Smooth muscle cell (in vitro differentiated cells): ENCODE measurements around the gene TRIP13. TPM values are rescaled to one million over a fixed set of nuclear protein-coding genes. Genes with fewer than 3 reads are reported as not detected.
"Not testable (repeated sequence)": the region's sequence is repeated elsewhere in the genome, so short reads cannot be mapped to it uniquely, and the experiment has no call there.

Source experiments
- DNase-seq: peaks from one replicate; lab custom pipeline; 2025; ENCODE audit not compliant: unreplicated experiment; lab: John Stamatoyannopoulos, UW
- H2AFZ ChIP-seq: fragments of 200-600 bp; sonication (generic); 2 replicates; pipeline ENCODE4 v1.6.0; 2016; ENCODE audit warnings: antibody characterized with exemption, low read depth, mild to moderate bottlenecking
- H3F3A ChIP-seq: fragments of 200-600 bp; sonication (generic); 2 replicates; pipeline ENCODE4 v1.6.0; 2017; ENCODE audit warnings: antibody characterized with exemption, low read depth
- H3K27ac ChIP-seq: fragments of 200-600 bp; sonication (generic); 2 replicates; pipeline ENCODE4 v1.5.1; 2016; ENCODE audit warnings: low read depth, mild to moderate bottlenecking
- H3K27me3 ChIP-seq: fragments of 200-600 bp; sonication (generic); 2 replicates; pipeline ENCODE4 v1.6.1; 2016; ENCODE audit warnings: low read depth, mild to moderate bottlenecking
- H3K36me3 ChIP-seq: fragments of 200-600 bp; sonication (generic); 2 replicates; pipeline ENCODE4 v1.5.1; 2016; ENCODE audit warnings: low read depth
- H3K4me1 ChIP-seq: fragments of 200-600 bp; sonication (generic); 2 replicates; pipeline ENCODE4 v1.5.1; 2016; ENCODE audit warnings: low read depth
- H3K4me2 ChIP-seq: fragments of 200-600 bp; sonication (generic); 2 replicates; pipeline ENCODE4 v1.6.0; 2016; ENCODE audit warnings: mild to moderate bottlenecking
- H3K4me3 ChIP-seq: fragments of 200-600 bp; sonication (generic); 2 replicates; pipeline ENCODE4 v1.5.1; 2016; ENCODE audit warnings: mild to moderate bottlenecking
- H3K79me2 ChIP-seq: fragments of 200-600 bp; sonication (generic); 2 replicates; pipeline ENCODE4 v1.6.0; 2016; ENCODE audit warnings: low read depth, mild to moderate bottlenecking
- H3K9ac ChIP-seq: fragments of 200-600 bp; sonication (generic); 2 replicates; pipeline ENCODE4 v1.6.0; 2016; ENCODE audit warnings: low read depth
- H3K9me3 ChIP-seq: fragments of 200-600 bp; sonication (generic); replicated peaks from 2 replicates; pipeline ENCODE4 v1.5.1; 2016; ENCODE audit warnings: low read depth
- H4K20me1 ChIP-seq: fragments of 200-600 bp; sonication (generic); 2 replicates; pipeline ENCODE4 v1.6.0; 2016; ENCODE audit warnings: low read depth
- WGBS: methylation state at CpG from one replicate; pipeline ENCODE4 v1.1.7; 2016; ENCODE audit warnings: low lambda C conversion rate; 5-methylcytosine and 5-hydroxymethylcytosine counted together
- polyA plus RNA-seq: library from polyadenylated mRNA; unstranded; fragments of >200 nt; fragmentation: Nextera tagmentation; extraction: Ambion mirVana; gene quantifications from 2 replicates; pipeline ENCODE4 v1.2.1, GENCODE V29; 2016
- total RNA-seq: library from RNA; depleted of rRNA; stranded (reverse); fragments of >200 nt; gene quantifications from 2 replicates; pipeline ENCODE4 v1.2.3, GENCODE V29; 2014
- TF ChIP-seq, protein P1 (sequence below): fragments of 200-600 bp; sonication (generic); IDR thresholded peaks from 2 replicates; pipeline ENCODE4 v1.5.1; 2017; ENCODE audit warnings: borderline replicate concordance, mild to moderate bottlenecking, antibody characterized with exemption; ENCODE audit not compliant: insufficient read depth, poor library complexity, severe bottlenecking

The TRIP13 gene, protein sequence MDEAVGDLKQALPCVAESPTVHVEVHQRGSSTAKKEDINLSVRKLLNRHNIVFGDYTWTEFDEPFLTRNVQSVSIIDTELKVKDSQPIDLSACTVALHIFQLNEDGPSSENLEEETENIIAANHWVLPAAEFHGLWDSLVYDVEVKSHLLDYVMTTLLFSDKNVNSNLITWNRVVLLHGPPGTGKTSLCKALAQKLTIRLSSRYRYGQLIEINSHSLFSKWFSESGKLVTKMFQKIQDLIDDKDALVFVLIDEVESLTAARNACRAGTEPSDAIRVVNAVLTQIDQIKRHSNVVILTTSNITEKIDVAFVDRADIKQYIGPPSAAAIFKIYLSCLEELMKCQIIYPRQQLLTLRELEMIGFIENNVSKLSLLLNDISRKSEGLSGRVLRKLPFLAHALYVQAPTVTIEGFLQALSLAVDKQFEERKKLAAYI
- 8.4 and 13.4 TPM in 2 replicates for total RNA-seq
- polyA plus RNA-seq, result 12.0 and 12.7 TPM in 2 replicates

DNA sequence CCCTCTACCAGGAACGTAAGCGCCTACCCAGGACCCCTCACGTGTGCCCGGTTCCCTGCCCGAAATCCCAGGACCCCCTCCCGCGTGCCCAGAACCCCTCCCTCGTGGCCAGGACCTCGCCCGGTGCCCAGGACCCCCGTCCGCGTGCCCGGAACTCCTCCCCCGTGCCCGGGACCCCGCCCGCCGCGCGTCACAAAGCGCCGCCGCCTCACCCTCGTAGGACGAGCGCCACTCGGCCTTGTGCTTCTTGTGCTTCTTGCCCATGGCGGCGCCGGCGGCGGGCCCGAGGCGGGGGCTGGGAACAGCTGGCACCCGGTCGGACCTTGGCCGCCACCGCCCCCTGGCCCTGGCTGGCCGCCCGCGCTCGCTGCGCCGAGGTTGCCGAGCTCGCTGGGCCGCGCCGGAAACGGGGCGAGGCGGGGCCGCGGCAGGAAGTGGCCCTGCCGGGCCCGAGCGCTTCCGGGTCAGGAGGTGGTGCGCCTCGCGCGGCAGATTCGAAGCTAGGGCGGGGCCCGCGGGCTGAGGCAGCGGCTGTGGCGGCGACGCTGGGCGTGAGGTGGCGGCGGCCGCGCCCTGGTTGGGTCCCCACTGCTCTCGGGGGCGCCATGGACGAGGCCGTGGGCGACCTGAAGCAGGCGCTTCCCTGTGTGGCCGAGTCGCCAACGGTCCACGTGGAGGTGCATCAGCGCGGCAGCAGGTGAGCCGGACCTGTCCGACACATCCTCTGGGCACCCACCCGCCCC lies at the start of gene TRIP13, which contains the start of gene BRD9:
Gene TRIP13, plus strand, starts transcription at position 491 of the 743 bp plus-strand sequence. Its CDS starts 115 bp downstream, at position 606.
Gene BRD9, minus strand, starts transcription at position 408 of the 743 bp plus-strand sequence. Its CDS starts 144 bp downstream, at position 264.
- no peaks in the 10 kb centered on the region for H3K9me3 ChIP-seq
- H2AFZ ChIP-seq, result peak within 1 kb of the TSS; percentile 78
- peaks cover 16% of the 10 kb centered on the region for H3K36me3 ChIP-seq
- H3K27ac ChIP-seq, result peak within 1 kb of the TSS; percentile 89
- H3K27me3 ChIP-seq, result no peaks in the 10 kb centered on the region
- H3K4me1 ChIP-seq, result peaks cover 15% of the 10 kb centered on the region
- no peaks in the 10 kb centered on the region for H4K20me1 ChIP-seq
- H3K9ac ChIP-seq, result peak within 1 kb of the TSS; percentile 95
- DNase-seq, result peak; percentile 72
- peak within 1 kb of the TSS; percentile 85 for H3K4me3 ChIP-seq
- peaks cover 36% of the 10 kb centered on the region for H3K79me2 ChIP-seq
- peak within 1 kb of the TSS; percentile 95 for H3K4me2 ChIP-seq
- TF ChIP-seq, protein P1, sequence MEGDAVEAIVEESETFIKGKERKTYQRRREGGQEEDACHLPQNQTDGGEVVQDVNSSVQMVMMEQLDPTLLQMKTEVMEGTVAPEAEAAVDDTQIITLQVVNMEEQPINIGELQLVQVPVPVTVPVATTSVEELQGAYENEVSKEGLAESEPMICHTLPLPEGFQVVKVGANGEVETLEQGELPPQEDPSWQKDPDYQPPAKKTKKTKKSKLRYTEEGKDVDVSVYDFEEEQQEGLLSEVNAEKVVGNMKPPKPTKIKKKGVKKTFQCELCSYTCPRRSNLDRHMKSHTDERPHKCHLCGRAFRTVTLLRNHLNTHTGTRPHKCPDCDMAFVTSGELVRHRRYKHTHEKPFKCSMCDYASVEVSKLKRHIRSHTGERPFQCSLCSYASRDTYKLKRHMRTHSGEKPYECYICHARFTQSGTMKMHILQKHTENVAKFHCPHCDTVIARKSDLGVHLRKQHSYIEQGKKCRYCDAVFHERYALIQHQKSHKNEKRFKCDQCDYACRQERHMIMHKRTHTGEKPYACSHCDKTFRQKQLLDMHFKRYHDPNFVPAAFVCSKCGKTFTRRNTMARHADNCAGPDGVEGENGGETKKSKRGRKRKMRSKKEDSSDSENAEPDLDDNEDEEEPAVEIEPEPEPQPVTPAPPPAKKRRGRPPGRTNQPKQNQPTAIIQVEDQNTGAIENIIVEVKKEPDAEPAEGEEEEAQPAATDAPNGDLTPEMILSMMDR, result no peak
- H3F3A ChIP-seq, result no peaks in the 10 kb centered on the region
- under 1% methylated on average over 63 of the region's 91 CpGs for WGBS

DNA sequence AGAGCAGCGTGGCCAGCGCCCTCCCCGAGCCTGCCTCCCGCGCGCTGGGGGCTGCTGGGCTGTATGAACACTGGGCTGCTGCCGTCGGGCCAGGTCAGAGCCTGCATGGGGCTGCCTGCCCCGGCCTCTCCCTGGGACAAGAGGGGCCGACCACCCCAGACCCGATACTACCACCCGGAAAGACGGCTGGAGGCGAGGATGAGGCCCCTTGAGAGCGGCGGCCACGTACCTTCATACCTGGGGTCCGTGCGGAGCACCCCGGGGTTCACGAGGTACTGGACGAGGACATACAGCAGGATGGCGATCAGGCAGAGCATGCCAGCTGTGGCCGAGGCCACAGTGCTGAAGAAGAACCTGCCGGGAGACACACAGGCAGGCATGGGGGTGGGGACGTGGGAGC lies 49.3 kb upstream of the TRIP13 start:
- WGBS, result 93% methylated on average over 19 of the region's 26 CpGs
- H3K27ac ChIP-seq, H3K4me3 ChIP-seq, H3K36me3 ChIP-seq, H3K4me2 ChIP-seq, H3K4me1 ChIP-seq, H3K9ac ChIP-seq, H2AFZ ChIP-seq, H3K27me3 ChIP-seq, H3K79me2 ChIP-seq, H3K9me3 ChIP-seq, H4K20me1 ChIP-seq, H3F3A ChIP-seq, DNase-seq: not testable (repeated sequence)

DNA sequence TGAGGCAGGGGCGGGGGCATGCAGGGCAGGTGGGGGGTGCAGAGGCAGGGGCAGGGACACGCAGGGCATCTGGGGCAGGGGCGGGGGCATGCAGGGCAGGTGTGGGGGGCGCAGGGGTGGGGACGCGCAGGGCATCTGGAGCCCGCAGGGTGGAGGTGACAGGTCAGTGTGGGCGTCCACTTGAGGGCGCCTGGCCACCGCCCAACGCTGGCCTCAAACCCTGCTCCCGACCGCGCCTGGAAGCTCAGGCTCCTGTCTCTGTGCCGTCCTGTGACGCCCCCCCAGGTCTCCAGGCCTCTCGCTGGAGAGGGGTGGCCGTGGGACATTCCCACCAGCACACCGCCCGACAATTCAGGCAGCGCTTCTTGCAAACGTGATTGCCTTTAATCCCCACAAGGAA lies 48.8 kb upstream of the TRIP13 start:
- not testable (repeated sequence) for H3K9me3 ChIP-seq, H3F3A ChIP-seq, H3K9ac ChIP-seq, H3K79me2 ChIP-seq, H3K4me2 ChIP-seq, H3K27ac ChIP-seq, H2AFZ ChIP-seq, H3K27me3 ChIP-seq, H3K4me3 ChIP-seq, H4K20me1 ChIP-seq, DNase-seq, H3K36me3 ChIP-seq, H3K4me1 ChIP-seq
- 82% methylated on average over 11 of the region's 22 CpGs for WGBS

DNA sequence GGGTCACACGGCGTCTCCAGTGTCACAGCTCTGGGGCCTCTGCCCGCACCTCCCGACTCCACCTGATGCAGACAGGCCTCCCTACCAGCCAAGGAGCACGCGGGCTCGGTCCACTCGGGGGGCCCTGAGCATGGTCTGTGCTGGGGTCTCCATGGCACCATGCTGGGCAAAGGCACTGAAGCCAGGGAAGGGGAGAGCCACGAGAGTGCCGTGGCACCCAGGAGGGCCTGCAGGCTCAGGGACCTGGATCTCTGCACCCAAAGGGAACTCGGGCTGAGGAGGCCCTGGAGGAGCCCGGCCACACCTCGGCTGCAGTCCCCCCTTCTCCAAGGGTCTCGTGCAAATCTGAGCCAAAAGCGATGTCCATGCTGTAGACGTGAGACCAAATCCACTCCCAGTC lies 48.3 kb upstream of the TRIP13 start:
- WGBS, result 94% methylated on average over 16 of the region's 16 CpGs
- H4K20me1 ChIP-seq, H3K36me3 ChIP-seq, H2AFZ ChIP-seq, DNase-seq, H3K9ac ChIP-seq, H3K4me1 ChIP-seq, H3K9me3 ChIP-seq, H3K4me2 ChIP-seq, H3K79me2 ChIP-seq, H3F3A ChIP-seq, H3K27ac ChIP-seq, H3K27me3 ChIP-seq, H3K4me3 ChIP-seq: not testable (repeated sequence)

DNA sequence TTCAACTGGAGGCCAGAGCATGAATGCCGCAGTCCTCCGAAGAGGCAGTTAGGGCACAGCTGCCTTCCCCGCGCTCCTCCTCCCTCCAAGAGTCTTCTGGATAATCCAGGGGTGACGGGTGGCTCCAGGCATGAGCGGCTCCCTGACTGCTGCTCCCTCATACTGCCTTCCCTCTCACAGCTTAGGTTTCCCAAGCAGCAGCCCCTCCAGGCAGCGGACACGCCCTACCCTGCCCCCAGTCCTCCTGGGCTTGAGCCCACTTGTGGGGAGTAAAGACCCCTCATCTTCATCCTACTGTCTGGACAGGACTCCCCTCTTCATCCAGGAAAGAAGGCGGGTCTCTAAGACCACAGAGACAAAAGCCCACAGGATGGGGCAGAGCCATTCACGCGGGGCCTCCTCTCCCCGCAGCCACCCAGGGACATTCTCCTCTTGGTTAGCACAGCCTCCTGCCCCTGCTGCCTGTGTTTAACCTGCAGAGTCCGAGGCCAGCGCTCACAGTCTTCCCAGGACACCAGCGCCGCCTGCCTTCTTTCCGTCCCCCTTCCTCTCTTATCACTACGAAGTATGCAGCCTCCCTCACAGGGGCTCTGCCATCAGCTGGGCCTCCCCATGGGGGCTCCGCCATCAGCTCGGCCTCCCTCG lies 47.5 kb upstream of the TRIP13 start:
- H3K9me3 ChIP-seq, H3K4me3 ChIP-seq, H3F3A ChIP-seq, H3K27me3 ChIP-seq, DNase-seq, H3K79me2 ChIP-seq, H3K27ac ChIP-seq, H4K20me1 ChIP-seq, H2AFZ ChIP-seq, H3K4me2 ChIP-seq, H3K36me3 ChIP-seq, H3K9ac ChIP-seq, H3K4me1 ChIP-seq: not testable (repeated sequence)
- WGBS, result 86% methylated on average over 17 of the region's 21 CpGs

DNA sequence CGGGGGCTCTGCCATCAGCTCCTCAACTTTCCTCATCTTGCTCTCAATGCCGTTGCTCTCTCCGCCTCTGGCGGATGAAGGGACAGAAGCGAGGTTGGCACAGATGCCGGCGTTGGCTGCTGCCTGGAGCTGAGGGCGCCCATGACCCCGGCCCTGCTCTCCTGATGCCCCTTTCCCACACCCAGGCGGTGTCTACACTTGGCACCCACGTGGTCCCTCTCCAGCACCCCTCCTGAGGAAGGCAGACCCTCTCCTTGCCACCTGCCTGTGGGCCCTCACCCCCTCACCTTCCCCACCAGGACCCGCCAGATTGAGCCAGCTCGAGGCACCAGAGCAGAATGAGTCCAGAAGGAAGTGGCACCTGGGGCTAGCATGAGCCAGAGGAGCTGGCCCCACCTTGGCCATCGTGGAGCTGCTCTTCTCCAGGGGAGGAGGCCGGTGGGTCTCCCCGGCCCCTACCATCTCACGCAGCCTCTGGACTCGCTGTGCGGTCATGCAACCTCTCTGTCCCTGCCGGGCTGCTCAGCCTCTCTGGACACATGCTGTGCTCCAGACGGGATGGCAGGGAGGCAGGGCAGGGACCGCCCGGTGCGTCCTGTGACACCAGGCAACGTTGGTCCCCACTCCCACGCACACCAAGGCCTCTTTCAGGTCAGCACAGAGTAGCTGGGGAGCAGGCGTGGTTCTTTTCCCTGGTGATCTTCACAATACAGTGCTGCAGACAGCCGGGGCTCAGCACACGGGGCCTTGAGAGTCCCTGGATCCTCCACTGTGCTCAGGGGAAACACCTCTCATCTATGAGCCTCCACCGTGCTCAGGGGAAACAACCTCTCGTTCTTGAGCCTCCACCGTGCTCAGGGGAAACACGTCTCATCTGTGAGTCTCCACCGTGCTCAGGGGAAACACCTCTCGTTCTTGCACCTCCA lies 46.7 kb upstream of the TRIP13 start:
- H3K27ac ChIP-seq, H3K4me1 ChIP-seq, H3K27me3 ChIP-seq, H3K4me3 ChIP-seq, DNase-seq, H3F3A ChIP-seq, H3K4me2 ChIP-seq, H3K36me3 ChIP-seq, H3K79me2 ChIP-seq, H3K9ac ChIP-seq, H2AFZ ChIP-seq, H3K9me3 ChIP-seq, H4K20me1 ChIP-seq: not testable (repeated sequence)
- 88% methylated on average over 26 of the region's 35 CpGs for WGBS
